Measurements from ENCODE around the gene ZNF148.

- TF ChIP-seq CTCF (IDR thresholded peaks at IDR 0.05): no peak
- no peak for TF ChIP-seq POLR2A (IDR thresholded peaks at IDR 0.05; ENCODE audit: low read depth)
- TF ChIP-seq EP300 (IDR thresholded peaks at IDR 0.05): no peak
These were observed 65.6 kb downstream of the ZNF148 start for GRCh38 chr3:125309476-125309875.

Data from esophagus muscularis mucosa (tissue), 4 donors.